Panc1 (cell line): ENCODE measurements around the gene NHLRC2. TPM values are rescaled to one million over a fixed set of nuclear protein-coding genes. Genes with fewer than 3 reads are reported as not detected.

ENCODE experiments used
- ATAC-seq: fragments of 200-7000 bp; cut with Tn5 transposase; 2 replicates; pipeline ENCODE4 v1.9.1; 2020; ENCODE audit warnings: mild to moderate bottlenecking, moderate library complexity
- BruUV-seq: library from RNA; stranded (reverse); fragments of 400-500 nt; replicated peaks from 2 replicates; lab custom pipeline; 2021; lab: Mats Ljungman, UMichigan
- CTCF ChIA-PET: fragments of 300-600 bp; sonication (Branson Sonifier 250); formaldehyde crosslinking; loops from one replicate; lab custom pipeline; 2022; ENCODE audit warnings: antibody characterized with exemption; lab: Charles Lee
- POLR2A ChIA-PET: fragments of 300-600 bp; sonication (Branson Sonifier 250); formaldehyde crosslinking; loops from one replicate; lab custom pipeline; 2022; ENCODE audit warnings: antibody characterized with exemption; lab: Charles Lee
- DNase-seq: peaks from one replicate; pipeline ENCODE4 v3.0.0-alpha.2; 2010; ENCODE audit warnings: low read depth, low spot score
- H3K27ac ChIP-seq: 2 replicates; pipeline ENCODE4 v1.5.1; 2011; ENCODE audit warnings: mild to moderate bottlenecking, low read length, inconsistent platforms
- H3K27me3 ChIP-seq: fragments of 200-500 bp; sonication (Bioruptor generic); 2 replicates; pipeline ENCODE4 v1.6.0; 2014; ENCODE audit warnings: low read length, inconsistent platforms; ENCODE audit not compliant: control insufficient read depth, insufficient read depth
- H3K36me3 ChIP-seq: fragments of 200-500 bp; sonication (Bioruptor generic); 2 replicates; pipeline ENCODE4 v1.5.1; 2014; ENCODE audit warnings: inconsistent platforms, mild to moderate bottlenecking, low read length, moderate library complexity; ENCODE audit not compliant: control insufficient read depth, insufficient read depth
- H3K4me1 ChIP-seq: 2 replicates; pipeline ENCODE4 v1.5.1; 2011; ENCODE audit warnings: inconsistent platforms, mild to moderate bottlenecking, low read length, moderate library complexity; ENCODE audit not compliant: control insufficient read depth, insufficient read depth
- H3K4me3 ChIP-seq, 2 experiments: 2 replicates each; pipeline ENCODE4 v1.5.1; 2011 to 2012; ENCODE audit warnings: low read depth in 2 of 2, low read length in 2 of 2, mild to moderate bottlenecking in 2 of 2, inconsistent platforms in 1 of 2, moderate library complexity in 1 of 2
- H3K9me3 ChIP-seq: fragments of 200-500 bp; sonication (Bioruptor generic); 2 replicates; pipeline ENCODE4 v1.5.1; 2014; ENCODE audit warnings: low read depth, mild to moderate bottlenecking, inconsistent platforms, low read length, moderate library complexity; ENCODE audit not compliant: control insufficient read depth, insufficient read depth
- POLR2AphosphoS5 ChIP-seq: IDR thresholded peaks from 2 replicates; pipeline ENCODE4 v1.6.1; 2012; ENCODE audit warnings: mild to moderate bottlenecking, low read depth, low read length, moderate library complexity
- REST ChIP-seq, 2 experiments: IDR thresholded peaks; 2 replicates each; pipeline ENCODE4 v1.6.1; 2011 to 2012; ENCODE audit warnings: low read depth in 2 of 2, control low read depth in 1 of 2, low read length in 1 of 2, mild to moderate bottlenecking in 1 of 2, moderate library complexity in 1 of 2; ENCODE audit not compliant: insufficient read depth in 1 of 2
- SIN3A ChIP-seq: IDR thresholded peaks from 2 replicates; pipeline ENCODE4 v1.6.1; 2012; ENCODE audit warnings: low read depth, mild to moderate bottlenecking, low read length, moderate library complexity, borderline replicate concordance; ENCODE audit not compliant: insufficient read depth
- TCF7L2 ChIP-seq: IDR thresholded peaks from 2 replicates; pipeline ENCODE4 v1.6.1; 2011; ENCODE audit warnings: mild to moderate bottlenecking, low read depth, low read length, inconsistent platforms
- in situ Hi-C: cut with HindIII; loops from 2 replicates; pipeline ENCODE4 v1.10.0; 2016; ENCODE audit warnings: low sequenced_read_pairs, low pct_unique_long_range_greater_than_20kb
- intact Hi-C: fragments of 100-400 bp; cut with micrococcal nuclease; formaldehyde crosslinking; loops from one replicate; pipeline ENCODE4 v1.10.0; 2022; ENCODE audit not compliant: unreplicated experiment
- total RNA-seq: library from RNA; stranded (reverse); gene quantifications from one replicate; pipeline ENCODE4 v1.2.1, GENCODE V29; 2021; ENCODE audit not compliant: unreplicated experiment
- TF ChIP-seq, protein P1 (sequence below): fragments of 450-650 bp; IDR thresholded peaks from 2 replicates; pipeline ENCODE4 v1.5.1; 2017; ENCODE audit warnings: mild to moderate bottlenecking

The NHLRC2 gene
- total RNA-seq, 1 experiment from 2014 or later: 47.3 TPM

GRCh38 chr10:113875212-113875611, 20.8 kb downstream of the NHLRC2 start:
- Histone ChIP-seq H3K27ac (0 out of 2 replicates have a peak overlapping the region, but pooled peaks have one; percentile 9), H3K4me1 (no peaks in the 10 kb centered on the region), H3K4me3 (no peak overlapping the region), H3K36me3 (peaks cover 20% of the 10 kb centered on the region), H3K9me3 (peaks cover 14% of the 10 kb centered on the region; the same call in 1 of the 2 replicates), H3K27me3 (no peaks in the 10 kb centered on the region)
- BruUV-seq: no TSS peak
- TF ChIP-seq SIN3A (no peak), REST (IDR thresholded peaks at IDR 0.05; ENCODE audit: insufficient read depth in 1 of 2, low read depth in 2 of 2, low read length in 1 of 2) (no peak), TCF7L2 (no peak), POLR2AphosphoS5 (no peak)
- TF ChIP-seq, protein P1, sequence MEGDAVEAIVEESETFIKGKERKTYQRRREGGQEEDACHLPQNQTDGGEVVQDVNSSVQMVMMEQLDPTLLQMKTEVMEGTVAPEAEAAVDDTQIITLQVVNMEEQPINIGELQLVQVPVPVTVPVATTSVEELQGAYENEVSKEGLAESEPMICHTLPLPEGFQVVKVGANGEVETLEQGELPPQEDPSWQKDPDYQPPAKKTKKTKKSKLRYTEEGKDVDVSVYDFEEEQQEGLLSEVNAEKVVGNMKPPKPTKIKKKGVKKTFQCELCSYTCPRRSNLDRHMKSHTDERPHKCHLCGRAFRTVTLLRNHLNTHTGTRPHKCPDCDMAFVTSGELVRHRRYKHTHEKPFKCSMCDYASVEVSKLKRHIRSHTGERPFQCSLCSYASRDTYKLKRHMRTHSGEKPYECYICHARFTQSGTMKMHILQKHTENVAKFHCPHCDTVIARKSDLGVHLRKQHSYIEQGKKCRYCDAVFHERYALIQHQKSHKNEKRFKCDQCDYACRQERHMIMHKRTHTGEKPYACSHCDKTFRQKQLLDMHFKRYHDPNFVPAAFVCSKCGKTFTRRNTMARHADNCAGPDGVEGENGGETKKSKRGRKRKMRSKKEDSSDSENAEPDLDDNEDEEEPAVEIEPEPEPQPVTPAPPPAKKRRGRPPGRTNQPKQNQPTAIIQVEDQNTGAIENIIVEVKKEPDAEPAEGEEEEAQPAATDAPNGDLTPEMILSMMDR: no peak
- intact Hi-C loops: no loop called here
- ChIA-PET POLR2A (interaction anchor here (0.6 kb wide), 2 partner anchors 38 to 44 kb away, joined by 3 to 5 read pairs; no protein-coding TSS in a partner anchor), CTCF (interaction anchor here (0.6 kb wide), 1 partner anchor 17 kb away, joined by 11 read pairs; no protein-coding TSS in a partner anchor)
- no peak for ATAC-seq
- no peak for DNase-seq
- in situ Hi-C loops: no loop called here

DNA sequence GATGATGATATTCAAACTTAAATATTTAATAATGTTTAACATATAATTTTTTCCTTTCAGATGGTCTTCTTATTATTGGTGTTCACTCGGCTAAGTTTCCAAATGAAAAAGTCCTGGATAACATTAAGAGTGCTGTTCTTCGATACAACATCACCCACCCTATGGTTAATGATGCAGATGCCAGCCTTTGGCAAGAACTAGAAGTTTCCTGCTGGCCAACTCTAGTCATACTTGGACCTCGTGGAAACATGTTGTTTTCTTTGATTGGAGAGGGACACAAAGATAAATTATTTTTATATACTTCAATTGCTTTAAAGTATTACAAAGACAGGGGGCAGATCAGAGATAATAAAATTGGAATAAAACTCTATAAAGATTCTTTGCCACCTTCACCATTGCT, 22.0 kb downstream of the NHLRC2 start:
- intact Hi-C loops: no loop called here

More for the DNA sequence above, 22.0 kb downstream of the NHLRC2 start:
- no peak for ATAC-seq
- Histone ChIP-seq H3K27me3 (no peaks in the 10 kb centered on the region), H3K9me3 (peaks cover 14% of the 10 kb centered on the region; the same call in 1 of the 2 replicates), H3K36me3 (peaks cover 21% of the 10 kb centered on the region), H3K4me3 (no peak overlapping the region), H3K4me1 (no peaks in the 10 kb centered on the region), H3K27ac (no peak overlapping the region)
- in situ Hi-C loops: no loop called here
- ChIA-PET POLR2A (no interaction called here), CTCF (no interaction called here)
- TF ChIP-seq TCF7L2: no peak
- no peak for TF ChIP-seq POLR2AphosphoS5
- no peak for TF ChIP-seq SIN3A
- TF ChIP-seq REST (IDR thresholded peaks at IDR 0.05; ENCODE audit: insufficient read depth in 1 of 2, low read depth in 2 of 2, low read length in 1 of 2): no peak
- TF ChIP-seq, protein P1: no peak
- no TSS peak for BruUV-seq
- no peak for DNase-seq
